HepG2 (cell line): ENCODE results near the gene ORC2.

ENCODE experiments used
- BCLAF1 ChIP-seq: fragments of 450-650 bp; IDR thresholded peaks from 2 replicates; pipeline ENCODE4 v1.6.1; 2017; ENCODE audit warnings: mild to moderate bottlenecking
- FOXO4 ChIP-seq: sonication (generic); formaldehyde crosslinking; conservative IDR thresholded peaks from 2 replicates; pipeline ENCODE4 v1.8.1; 2023; ENCODE audit warnings: missing genetic modification reagents
- ZNF747 ChIP-seq: sonication (generic); formaldehyde crosslinking; IDR thresholded peaks from 2 replicates; pipeline ENCODE4 v1.8.1; 2023; ENCODE audit warnings: missing genetic modification reagents, mild to moderate bottlenecking, borderline replicate concordance

GRCh38 chr2:200861617-200862155 lies 101.8 kb downstream of the ORC2 start:
- TF ChIP-seq ZNF747 (CRISPR knock-in tag) = no peak
- no peak for TF ChIP-seq FOXO4 (CRISPR knock-in tag)
- no peak for TF ChIP-seq BCLAF1
